Liver (tissue), 9 donors: ENCODE data around the gene KANSL1L. TPM values are rescaled to one million over a fixed set of nuclear protein-coding genes. Genes with fewer than 3 reads are reported as not detected.
A peak's percentile ranks its signal among the peaks of the same experiment; 100 is the strongest.

Experiments
- DNase-seq: peaks from one replicate; pipeline ENCODE4 v3.0.0-alpha.2; 2017; ENCODE audit warnings: low spot score
- H3K27ac ChIP-seq, 2 donors: one replicate each; pipeline ENCODE4 v1.7.0; 2013; ENCODE audit warnings: inconsistent platforms in 2 of 2, low read length in 2 of 2, control low read depth in 1 of 2, low read depth in 1 of 2, mild to moderate bottlenecking in 1 of 2
- H3K27me3 ChIP-seq, 4 donors: one replicate each; pipeline versions ENCODE4 v1.6.1 to v1.7.0; 2013; ENCODE audit warnings: low read length in 3 of 4, inconsistent platforms in 1 of 4, mild to moderate bottlenecking in 1 of 4, moderate library complexity in 1 of 4; ENCODE audit not compliant: control insufficient read depth in 4 of 4, insufficient read depth in 4 of 4
- H3K36me3 ChIP-seq, 4 donors: one replicate each; pipeline versions ENCODE4 v1.6.1 to v1.7.0; 2013; ENCODE audit warnings: low read length in 3 of 4, mild to moderate bottlenecking in 3 of 4, low read depth in 1 of 4, moderate library complexity in 1 of 4; ENCODE audit not compliant: control insufficient read depth in 4 of 4, insufficient read depth in 3 of 4
- H3K4me1 ChIP-seq, 4 donors: one replicate each; pipeline versions ENCODE4 v1.6.1 to v1.7.0; 2013; ENCODE audit warnings: low read length in 3 of 4, mild to moderate bottlenecking in 3 of 4, moderate library complexity in 1 of 4; ENCODE audit not compliant: control insufficient read depth in 4 of 4, insufficient read depth in 4 of 4
- H3K4me3 ChIP-seq, 3 donors: one replicate each; pipeline versions ENCODE4 v1.6.1 to v1.7.0; 2013; ENCODE audit warnings: low read length in 3 of 3, control low read depth in 1 of 3, low read depth in 1 of 3, mild to moderate bottlenecking in 1 of 3
- H3K9ac ChIP-seq, 2 donors: one replicate each; pipeline ENCODE4 v1.7.0; 2013; ENCODE audit warnings: low read length in 2 of 2, mild to moderate bottlenecking in 2 of 2, moderate library complexity in 2 of 2, control low read depth in 1 of 2, low read depth in 1 of 2
- H3K9me3 ChIP-seq, 4 donors: one replicate each; pipeline versions ENCODE4 v1.6.1 to v1.7.0; 2013; ENCODE audit warnings: low read length in 3 of 4; ENCODE audit not compliant: control insufficient read depth in 4 of 4
- ATF3 ChIP-seq: IDR thresholded peaks from 2 replicates; pipeline ENCODE4 v1.6.1; 2016; ENCODE audit warnings: antibody characterized with exemption
- EGR1 ChIP-seq, 2 donors: IDR thresholded peaks; 2 replicates each; pipeline ENCODE4 v1.6.1; 2016 to 2018; ENCODE audit warnings: antibody characterized with exemption in 2 of 2, low read depth in 2 of 2
- FOXA1 ChIP-seq: IDR thresholded peaks from 2 replicates; pipeline ENCODE4 v1.6.1; 2016; ENCODE audit warnings: antibody characterized with exemption
- FOXA2 ChIP-seq: IDR thresholded peaks from 2 replicates; pipeline ENCODE4 v1.6.1; 2016; ENCODE audit warnings: antibody characterized with exemption
- GABPA ChIP-seq, 2 donors: IDR thresholded peaks in 1 of 2; conservative IDR thresholded peaks in 1 of 2; 2 replicates each; pipeline ENCODE4 v1.6.1; 2016; ENCODE audit warnings: antibody characterized with exemption in 2 of 2, mild to moderate bottlenecking in 1 of 2, moderate library complexity in 1 of 2
- HNF4A ChIP-seq, 2 donors: conservative IDR thresholded peaks; 2 replicates each; pipeline ENCODE4 v1.6.1; 2016; ENCODE audit warnings: antibody characterized with exemption in 2 of 2, mild to moderate bottlenecking in 2 of 2
- HNF4G ChIP-seq: IDR thresholded peaks from 2 replicates; pipeline ENCODE4 v1.6.1; 2016; ENCODE audit warnings: antibody characterized with exemption
- JUND ChIP-seq, 2 donors: IDR thresholded peaks; 2 replicates each; pipeline ENCODE4 v1.6.1; 2016; ENCODE audit warnings: antibody characterized with exemption in 2 of 2
- MAX ChIP-seq: IDR thresholded peaks from 2 replicates; pipeline ENCODE4 v1.6.1; 2016; ENCODE audit warnings: antibody characterized with exemption
- NR2F2 ChIP-seq: IDR thresholded peaks from 2 replicates; pipeline ENCODE4 v1.6.1; 2016; ENCODE audit warnings: antibody characterized with exemption
- RAD21 ChIP-seq, 2 donors: IDR thresholded peaks; 2 replicates each; pipeline ENCODE4 v1.6.1; 2016; ENCODE audit warnings: antibody characterized with exemption in 2 of 2, mild to moderate bottlenecking in 2 of 2
- REST ChIP-seq: IDR thresholded peaks from 2 replicates; pipeline ENCODE4 v1.6.1; 2016; ENCODE audit warnings: antibody characterized with exemption, mild to moderate bottlenecking
- RXRA ChIP-seq, 2 donors: IDR thresholded peaks; 2 replicates each; pipeline ENCODE4 v1.6.1; 2017 to 2018; ENCODE audit warnings: antibody characterized with exemption in 2 of 2, mild to moderate bottlenecking in 1 of 2
- SP1 ChIP-seq: IDR thresholded peaks from 2 replicates; pipeline ENCODE4 v1.6.1; 2018; ENCODE audit warnings: antibody characterized with exemption, mild to moderate bottlenecking
- TAF1 ChIP-seq: conservative IDR thresholded peaks from 2 replicates; pipeline ENCODE4 v1.6.1; 2016; ENCODE audit warnings: antibody characterized with exemption, mild to moderate bottlenecking
- YY1 ChIP-seq: IDR thresholded peaks from 2 replicates; pipeline ENCODE4 v1.6.1; 2016; ENCODE audit warnings: antibody characterized with exemption, mild to moderate bottlenecking
- polyA plus RNA-seq, 2 donors: library from polyadenylated mRNA; stranded (reverse) in 1 of 2; unstranded in 1 of 2; fragments of 200-250 nt in 1 of 2; fragments of >200 nt in 1 of 2; fragmentation: Nextera tagmentation in 1 of 2; extraction: Ambion mirVana in 1 of 2; gene quantifications; one replicate each; pipeline versions ENCODE4 v1.2.1 to v1.2.3, GENCODE V29; 2013 to 2015
- total RNA-seq, 2 donors: library from RNA; depleted of rRNA; stranded (reverse); fragments of >200 nt; gene quantifications; one replicate each; pipeline ENCODE4 v1.2.3, GENCODE V29; 2014
- TF ChIP-seq, protein P1 (sequence below): IDR thresholded peaks from 2 replicates; pipeline ENCODE4 v1.6.1; 2016; ENCODE audit warnings: antibody characterized with exemption
- TF ChIP-seq, protein P2 (sequence below): fragments of 150-350 bp; IDR thresholded peaks from 2 replicates; pipeline ENCODE4 v1.5.1; 2017; ENCODE audit warnings: improper control_type of control experiment, low read depth, low read length; ENCODE audit not compliant: missing input control
- donor health status: healthy.
- donor health status: healthy.
- donor health status: healthy.
- donor health status: healthy.
- donor health status: healthy.

The KANSL1L gene
- total and polyA plus RNA-seq, 4 donors, result 2.1 to 31.6 (median 11.4) TPM

DNA sequence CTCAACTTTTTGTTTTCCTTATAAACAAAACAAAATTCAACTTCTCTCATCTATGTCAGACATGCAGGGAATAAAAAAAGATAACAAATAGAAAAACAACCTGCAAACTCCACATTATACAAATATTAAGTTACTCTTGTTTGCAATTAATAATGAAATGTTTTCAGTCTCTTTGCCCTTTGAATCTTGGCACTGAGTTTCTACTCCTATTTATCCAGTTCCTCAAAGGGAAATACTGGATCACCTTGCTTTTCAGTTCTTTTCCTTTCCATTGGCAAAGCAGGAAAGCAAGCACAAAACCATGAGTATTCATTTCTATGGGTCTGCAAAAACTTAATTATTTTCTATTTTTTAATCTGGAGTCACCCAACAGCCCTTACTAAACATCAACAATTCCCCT, 23.6 kb downstream of the KANSL1L start:
- DNase-seq, result no peak
- H3K9ac ChIP-seq, result peak overlapping the region in 1 of 2 donors; percentile 19
- H3K4me1 ChIP-seq, result peaks cover 1 to 12% (median 8%) of the 10 kb centered on the region in 4 donors
- no peak for TF ChIP-seq YY1
- TF ChIP-seq GABPA (IDR thresholded peaks at IDR 0.05 in 1 of 2, conservative IDR thresholded peaks at IDR 0.05 in 1 of 2), result no peak
- TF ChIP-seq, protein P1, sequence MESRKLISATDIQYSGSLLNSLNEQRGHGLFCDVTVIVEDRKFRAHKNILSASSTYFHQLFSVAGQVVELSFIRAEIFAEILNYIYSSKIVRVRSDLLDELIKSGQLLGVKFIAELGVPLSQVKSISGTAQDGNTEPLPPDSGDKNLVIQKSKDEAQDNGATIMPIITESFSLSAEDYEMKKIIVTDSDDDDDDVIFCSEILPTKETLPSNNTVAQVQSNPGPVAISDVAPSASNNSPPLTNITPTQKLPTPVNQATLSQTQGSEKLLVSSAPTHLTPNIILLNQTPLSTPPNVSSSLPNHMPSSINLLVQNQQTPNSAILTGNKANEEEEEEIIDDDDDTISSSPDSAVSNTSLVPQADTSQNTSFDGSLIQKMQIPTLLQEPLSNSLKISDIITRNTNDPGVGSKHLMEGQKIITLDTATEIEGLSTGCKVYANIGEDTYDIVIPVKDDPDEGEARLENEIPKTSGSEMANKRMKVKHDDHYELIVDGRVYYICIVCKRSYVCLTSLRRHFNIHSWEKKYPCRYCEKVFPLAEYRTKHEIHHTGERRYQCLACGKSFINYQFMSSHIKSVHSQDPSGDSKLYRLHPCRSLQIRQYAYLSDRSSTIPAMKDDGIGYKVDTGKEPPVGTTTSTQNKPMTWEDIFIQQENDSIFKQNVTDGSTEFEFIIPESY, result no peak
- TF ChIP-seq, protein P2, sequence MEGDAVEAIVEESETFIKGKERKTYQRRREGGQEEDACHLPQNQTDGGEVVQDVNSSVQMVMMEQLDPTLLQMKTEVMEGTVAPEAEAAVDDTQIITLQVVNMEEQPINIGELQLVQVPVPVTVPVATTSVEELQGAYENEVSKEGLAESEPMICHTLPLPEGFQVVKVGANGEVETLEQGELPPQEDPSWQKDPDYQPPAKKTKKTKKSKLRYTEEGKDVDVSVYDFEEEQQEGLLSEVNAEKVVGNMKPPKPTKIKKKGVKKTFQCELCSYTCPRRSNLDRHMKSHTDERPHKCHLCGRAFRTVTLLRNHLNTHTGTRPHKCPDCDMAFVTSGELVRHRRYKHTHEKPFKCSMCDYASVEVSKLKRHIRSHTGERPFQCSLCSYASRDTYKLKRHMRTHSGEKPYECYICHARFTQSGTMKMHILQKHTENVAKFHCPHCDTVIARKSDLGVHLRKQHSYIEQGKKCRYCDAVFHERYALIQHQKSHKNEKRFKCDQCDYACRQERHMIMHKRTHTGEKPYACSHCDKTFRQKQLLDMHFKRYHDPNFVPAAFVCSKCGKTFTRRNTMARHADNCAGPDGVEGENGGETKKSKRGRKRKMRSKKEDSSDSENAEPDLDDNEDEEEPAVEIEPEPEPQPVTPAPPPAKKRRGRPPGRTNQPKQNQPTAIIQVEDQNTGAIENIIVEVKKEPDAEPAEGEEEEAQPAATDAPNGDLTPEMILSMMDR, result no peak
- no peak for TF ChIP-seq NR2F2
- peak in 1 of 2 donors; percentile 11 for TF ChIP-seq RAD21 (IDR thresholded peaks at IDR 0.05)
- no peak for TF ChIP-seq HNF4G
- TF ChIP-seq REST, result no peak
- no peak for TF ChIP-seq JUND (IDR thresholded peaks at IDR 0.05)
- peak; percentile 25 for TF ChIP-seq SP1
- TF ChIP-seq HNF4A (conservative IDR thresholded peaks at IDR 0.05), result peak; percentile 45 to 68
- no peak for TF ChIP-seq RXRA (IDR thresholded peaks at IDR 0.05)
- TF ChIP-seq FOXA2, result no peak
- TF ChIP-seq EGR1 (IDR thresholded peaks at IDR 0.05; ENCODE audit: low read depth in 2 of 2), result no peak
- no peak for TF ChIP-seq FOXA1
- no peak for TF ChIP-seq ATF3
- no peak for TF ChIP-seq MAX
- TF ChIP-seq TAF1, result no peak
- no peak overlapping the region for H3K4me3 ChIP-seq
- no peaks in the 10 kb centered on the region for H3K27me3 ChIP-seq
- peak overlapping the region in 1 of 2 donors; percentile 4 for H3K27ac ChIP-seq
- no peaks in the 10 kb centered on the region for H3K9me3 ChIP-seq
- peaks cover 2 to 27% (median 11%) of the 10 kb centered on the region in 4 donors for H3K36me3 ChIP-seq
